Body of pancreas (tissue), 4 donors: ENCODE data around the gene PKN1.
"Not testable (repeated sequence)": the region's sequence is repeated elsewhere in the genome, so short reads cannot be mapped to it uniquely, and the experiment has no call there.

Experiments
- CTCF ChIP-seq, 7 experiments: fragments of 450-650 bp in 4 of 7; fragments of 200-600 bp in 3 of 7; sonication (generic) in 3 of 7; IDR thresholded peaks; one replicate each; pipeline ENCODE4 v1.5.1; 2016 to 2019; ENCODE audit warnings: antibody characterized with exemption in 7 of 7
- POLR2A ChIP-seq, 3 donors: fragments of 450-650 bp; IDR thresholded peaks; one replicate each; pipeline ENCODE4 v1.6.1; 2016; ENCODE audit warnings: antibody characterized with exemption in 3 of 3, mild to moderate bottlenecking in 2 of 3

- TF ChIP-seq POLR2A, CTCF (IDR thresholded peaks at IDR 0.05): not testable (repeated sequence)
Observed at GRCh38 chr19:14504575-14504974, 71.5 kb downstream of the PKN1 start.
